HG03097 (cell line): Measurements from ENCODE around the gene SAA1.

Source experiments
- ATAC-seq: cut with Tn5 transposase; IDR thresholded peaks from one replicate; pipeline ENCODE4 v1.9.1; 2021; ENCODE audit not compliant: unreplicated experiment, low FRiP score

The SAA1 gene

DNA sequence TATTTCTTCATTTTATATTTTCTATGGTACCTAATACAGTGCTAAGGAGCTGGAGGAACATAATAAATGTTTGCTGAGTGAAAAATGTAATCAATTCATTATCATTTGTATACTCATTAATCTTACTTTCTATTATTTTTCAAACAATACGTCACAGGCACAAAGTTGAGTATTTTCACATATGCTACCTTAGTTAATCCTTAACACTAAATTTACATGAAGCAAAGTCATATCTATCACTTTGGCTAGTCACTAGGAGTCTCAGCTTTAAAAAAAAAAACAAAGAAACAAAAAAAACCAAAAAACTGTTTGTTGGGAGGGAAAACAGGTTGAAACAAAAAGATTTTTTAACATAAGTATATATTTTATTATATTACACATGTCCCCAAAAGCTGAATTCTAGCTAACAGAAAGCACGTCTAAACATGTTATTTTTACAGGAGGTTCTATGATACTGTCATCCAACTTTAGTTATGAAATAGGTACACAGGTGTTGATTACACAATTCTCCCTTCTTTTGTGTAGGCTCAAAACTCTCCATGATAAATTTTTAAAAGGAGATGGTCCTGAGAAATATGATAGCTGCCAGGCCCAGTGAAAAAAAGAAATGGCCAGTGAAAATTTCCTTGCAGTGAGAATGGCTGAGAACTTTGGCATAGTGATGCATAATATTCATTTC, 41.5 kb downstream of the SAA1 start:
- no peak for ATAC-seq

DNA sequence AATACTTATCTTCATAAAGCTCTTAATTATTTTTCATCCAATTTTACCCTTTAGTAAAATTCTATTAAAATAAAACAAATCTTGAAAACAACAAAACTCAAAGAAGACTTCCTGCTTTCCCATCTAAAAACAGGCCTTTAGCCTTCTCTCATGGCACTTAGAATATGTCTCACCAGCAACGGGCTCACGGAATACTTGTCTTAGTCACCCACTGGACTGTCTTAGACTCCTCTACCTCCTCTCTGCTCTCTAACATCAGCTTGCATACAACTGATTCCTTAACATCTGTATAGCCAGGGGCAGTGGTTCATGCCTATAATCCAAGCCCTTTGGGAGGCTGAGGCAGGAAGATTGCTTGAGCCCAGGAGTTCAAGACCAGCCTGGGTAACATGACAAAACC, 42.2 kb downstream of the SAA1 start:
- no peak for ATAC-seq

DNA sequence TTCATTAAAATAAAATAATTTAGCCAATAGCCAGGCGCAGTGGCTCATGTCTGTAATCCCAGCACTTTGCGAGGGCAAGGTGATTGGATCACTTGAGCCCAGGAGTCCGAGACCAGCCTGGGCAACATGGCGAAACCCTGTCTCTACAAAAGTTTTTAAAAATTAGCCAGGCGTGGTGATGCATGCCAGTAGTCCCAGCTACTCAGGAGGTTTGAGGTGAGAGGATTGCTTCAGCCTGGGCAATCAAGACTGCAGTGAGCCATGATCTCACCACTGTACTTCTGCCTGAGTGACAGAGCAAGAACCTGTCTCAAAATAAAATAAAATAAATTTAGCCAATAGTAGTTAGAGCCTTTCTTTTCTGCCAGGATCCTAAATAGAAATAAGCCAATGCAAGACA, 43.6 kb downstream of the SAA1 start:
- ATAC-seq, result no peak

DNA sequence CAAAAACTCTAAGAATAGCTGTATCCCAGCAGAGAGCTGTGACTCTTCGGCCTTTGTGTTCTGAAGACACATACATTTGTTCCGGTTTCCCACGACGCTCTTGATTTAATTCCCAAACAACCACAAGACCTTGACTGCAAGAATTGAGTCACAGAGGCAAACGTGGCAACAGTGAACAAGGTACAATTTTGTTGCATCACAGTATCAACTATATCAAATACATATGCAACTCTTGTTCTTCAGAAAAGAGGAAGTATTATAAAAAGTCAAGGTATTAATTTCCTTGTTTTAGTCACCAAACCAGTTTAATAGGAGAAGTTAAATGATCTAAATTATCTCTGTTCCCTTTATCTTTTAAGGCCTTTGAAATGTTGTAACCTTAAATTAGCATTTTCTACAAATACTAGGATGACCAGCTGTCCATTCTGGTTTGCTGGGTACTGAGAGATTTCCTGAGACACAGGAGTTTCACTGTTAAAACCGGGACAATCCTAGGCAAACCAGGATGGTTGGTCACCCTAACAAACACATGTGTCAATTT, 44.8 kb downstream of the SAA1 start:
- no peak for ATAC-seq

DNA sequence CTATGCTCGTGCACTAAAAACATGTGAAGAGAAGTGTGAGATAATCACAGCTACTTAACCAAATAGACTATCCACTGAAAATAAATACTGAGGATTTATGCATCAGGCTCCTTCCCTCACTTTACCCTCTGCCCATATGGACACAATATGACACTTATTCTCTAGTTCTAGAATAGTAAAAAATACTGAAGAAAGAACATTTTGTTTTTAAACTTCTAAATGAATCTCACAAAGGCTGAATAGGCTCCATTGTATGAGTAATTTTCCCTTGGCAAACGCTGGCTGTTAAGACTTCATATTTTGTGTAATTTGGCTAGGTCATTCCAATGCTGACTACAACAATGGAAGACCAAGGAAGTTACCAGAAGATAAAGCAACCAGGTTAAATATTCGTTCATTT, 45.9 kb downstream of the SAA1 start:
- ATAC-seq, result no peak

DNA sequence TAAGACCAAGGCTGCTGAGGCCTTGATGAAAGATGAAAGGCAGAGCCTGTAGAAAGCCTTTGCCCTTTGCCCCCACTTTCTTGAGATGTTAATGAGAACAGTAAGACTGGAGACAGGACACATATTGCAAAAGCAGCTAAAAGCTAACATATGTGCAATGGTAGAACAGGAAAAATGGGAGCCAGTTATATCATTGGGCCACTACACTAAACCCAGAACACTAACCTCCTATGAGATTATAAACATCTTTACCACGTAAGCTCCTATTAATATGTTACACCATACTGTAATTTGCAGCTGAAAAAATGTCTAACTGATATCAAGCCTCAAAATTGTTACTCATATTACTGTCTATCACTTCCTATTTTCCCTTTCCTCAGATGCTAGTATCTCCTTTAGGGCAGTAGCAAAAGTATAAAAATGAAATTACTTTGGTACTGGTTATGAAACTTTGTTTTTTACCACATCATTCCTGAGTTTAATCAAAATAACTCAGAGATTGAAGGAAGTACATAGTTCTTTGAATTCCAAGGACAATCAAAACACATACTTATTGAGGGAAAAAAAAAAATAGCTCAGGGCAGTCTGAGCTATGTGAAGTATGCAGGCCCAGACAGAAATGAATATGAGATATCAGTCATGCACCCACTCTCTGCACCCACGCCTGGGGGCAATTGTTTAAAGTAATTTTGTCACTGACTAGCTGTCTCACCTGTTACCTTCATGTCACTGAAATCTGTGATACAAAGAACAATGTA, 46.8 kb downstream of the SAA1 start:
- no peak for ATAC-seq

DNA sequence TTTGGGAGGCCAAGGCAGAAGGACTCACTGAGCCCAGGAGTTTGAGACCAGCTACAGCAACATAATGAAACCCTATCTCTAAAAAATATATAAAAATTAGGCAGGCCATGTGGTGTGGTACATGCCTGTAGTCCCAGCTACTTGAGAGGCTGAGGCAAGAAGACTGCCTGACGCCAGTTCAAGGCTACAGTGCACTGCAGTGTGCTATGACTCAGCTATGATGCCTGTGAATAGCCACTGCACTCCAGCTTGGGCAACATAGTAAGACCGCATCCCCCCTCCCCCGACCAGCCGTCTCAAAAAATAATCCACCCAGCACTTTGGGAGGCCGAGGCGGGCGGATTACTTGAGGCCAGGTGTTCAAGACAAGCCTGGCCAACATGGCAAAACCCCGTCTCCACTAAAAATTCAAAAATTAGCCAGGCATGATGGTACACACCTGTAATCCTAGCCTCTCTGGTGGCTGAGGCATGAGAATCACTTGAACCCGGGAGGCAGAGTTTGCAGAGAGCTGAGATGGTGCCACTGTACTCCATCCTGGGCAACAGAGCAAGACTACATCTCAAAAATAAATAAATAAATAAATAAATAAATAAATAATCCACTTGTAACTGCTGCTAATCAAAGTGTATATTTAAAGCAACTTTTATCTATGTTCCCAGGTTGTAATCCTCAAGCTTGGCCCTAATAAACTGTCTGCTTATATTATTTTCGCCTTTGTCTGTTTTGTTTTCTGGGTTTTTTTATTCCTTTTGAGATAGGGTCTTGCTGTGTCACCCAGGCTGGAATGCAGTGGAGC, 48.1 kb downstream of the SAA1 start:
- no peak for ATAC-seq

DNA sequence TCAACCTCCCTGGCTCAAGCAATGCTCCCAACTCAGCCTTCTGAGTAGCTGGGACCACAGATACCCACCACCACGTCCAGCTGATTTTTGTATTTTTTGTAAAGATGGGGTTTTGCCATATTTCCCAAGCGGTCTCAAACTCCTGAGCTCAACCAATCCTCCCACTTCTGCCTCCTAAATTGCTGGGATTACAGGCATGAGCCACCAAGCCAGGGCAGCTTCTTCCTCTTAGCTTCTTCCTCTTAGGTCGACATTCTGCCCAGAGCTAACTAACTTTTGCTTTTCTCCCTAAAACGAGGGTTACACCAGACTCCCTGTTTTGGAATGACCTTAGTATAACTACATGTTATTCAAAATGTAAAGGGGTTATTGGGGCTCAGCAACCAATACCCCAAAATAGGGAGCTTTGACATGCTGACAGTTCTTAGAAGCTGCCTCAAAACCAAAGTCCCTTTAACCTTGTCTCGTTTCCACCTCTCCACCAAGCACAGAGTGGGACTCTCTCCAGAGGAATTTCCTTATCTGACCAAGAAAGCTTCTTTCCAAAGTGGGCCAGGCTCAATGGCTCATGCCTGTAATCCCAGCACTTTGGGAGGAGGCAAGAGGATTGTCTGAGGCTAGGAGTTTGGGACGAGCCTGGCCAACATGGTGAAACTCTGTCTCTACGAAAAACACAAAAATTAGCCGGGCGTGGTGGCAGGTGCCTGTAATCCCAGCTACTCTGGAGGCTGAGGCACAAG, 48.9 kb downstream of the SAA1 start:
- ATAC-seq, result no peak

DNA sequence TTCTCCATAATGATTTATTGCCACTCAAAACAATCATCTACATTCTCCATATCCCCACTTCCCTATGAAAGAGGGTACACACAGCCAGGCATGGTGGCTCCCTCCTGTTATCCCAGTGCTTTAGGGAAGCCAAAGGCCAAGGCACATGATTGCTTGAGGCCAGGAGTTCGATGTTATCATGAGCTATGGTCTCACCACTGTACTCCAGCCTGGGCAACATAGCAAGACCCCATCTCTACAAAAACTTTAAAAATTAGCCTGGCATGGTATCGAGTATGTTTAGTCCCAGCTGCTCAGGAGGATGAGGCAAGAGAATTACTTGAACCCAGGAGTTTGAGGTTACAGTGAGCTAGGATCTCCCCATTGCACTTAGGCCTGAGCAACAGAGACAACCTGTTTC, 49.8 kb downstream of the SAA1 start:
- no peak for ATAC-seq

DNA sequence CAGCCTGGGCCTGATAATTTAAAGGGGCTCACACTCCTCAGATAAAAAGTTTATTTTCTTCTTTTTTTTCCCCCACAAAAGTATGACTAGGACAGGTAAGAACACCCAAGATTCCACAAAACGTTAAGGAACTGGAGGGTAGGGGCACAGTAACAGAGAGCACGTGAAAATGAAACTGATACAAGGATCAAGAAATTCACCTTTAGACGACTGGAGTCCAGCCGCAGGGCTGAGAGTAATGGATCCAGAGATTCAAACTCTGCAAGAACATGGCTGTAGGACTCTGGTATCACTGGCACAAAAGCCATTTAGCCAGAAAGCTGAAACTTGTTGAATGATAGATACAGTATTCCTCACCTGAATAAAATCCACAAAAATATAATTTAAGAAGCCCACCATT, 51.5 kb downstream of the SAA1 start:
- no peak for ATAC-seq
